ENCODE measurements around the gene ARHGAP30. TPM values are rescaled to one million over a fixed set of nuclear protein-coding genes. Genes with fewer than 3 reads are reported as not detected.

The ARHGAP30 gene
- total RNA-seq, 2 donors from 2014 or later, result 3.2 to 5.3 TPM

DNA sequence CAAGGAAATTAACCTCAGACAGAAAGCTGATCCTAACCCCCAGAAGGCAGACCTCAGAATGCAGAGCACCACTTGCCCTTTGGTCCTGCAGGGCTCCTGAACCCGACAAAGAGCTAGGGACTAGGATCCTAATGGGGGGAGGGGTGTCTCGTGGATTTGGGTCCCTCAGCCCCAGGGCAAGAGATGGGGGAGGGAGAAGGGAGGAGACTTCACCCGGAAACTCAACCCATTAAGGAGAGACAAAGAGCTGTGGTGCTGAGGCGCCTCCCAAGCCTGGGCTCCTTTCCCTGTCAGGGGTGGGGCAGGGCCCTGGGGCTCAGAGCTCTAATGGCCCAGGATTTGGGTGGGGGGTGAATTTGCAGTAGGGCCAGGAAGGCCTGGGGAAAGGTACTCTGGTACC, 16.8 kb upstream of the ARHGAP30 start:
- WGBS, result 31% methylated on average over 4 of the region's 4 CpGs
- peaks cover 6% of the 10 kb centered on the region for H3K4me1 ChIP-seq (replicated peaks)
- peak overlapping the region; percentile 41 to 79 for H3K27ac ChIP-seq

DNA sequence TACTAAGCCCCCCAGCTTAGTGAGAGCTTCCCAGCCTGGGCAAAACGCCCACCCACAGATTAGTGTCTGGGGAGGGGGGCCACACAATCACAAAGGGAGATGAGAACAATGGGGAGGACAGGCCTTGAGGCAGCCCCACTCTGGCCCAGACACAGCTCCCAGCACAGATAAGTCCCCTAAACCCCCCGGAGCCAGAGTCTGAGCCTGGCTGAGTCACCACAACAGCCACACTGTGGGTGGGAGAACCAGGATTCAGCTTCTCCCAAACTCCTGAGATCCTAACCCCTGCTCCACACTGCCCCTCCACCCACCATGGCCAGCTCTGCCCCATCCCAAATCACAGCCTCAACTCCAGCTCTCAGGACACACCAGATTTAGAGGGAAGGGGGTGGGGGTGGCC, 15.5 kb upstream of the ARHGAP30 start:
- WGBS, result 64% methylated on average over 2 of the region's 2 CpGs
- Histone ChIP-seq H3K27me3 (replicated peaks; ENCODE audit: insufficient read depth) (no peaks in the 10 kb centered on the region), H3K4me3 (no peak overlapping the region), H3K36me3 (no peaks in the 10 kb centered on the region), H3K4me1 (replicated peaks) (peaks cover 6% of the 10 kb centered on the region), H3K27ac (peak overlapping the region; percentile 72 to 79), H3K9me3 (no peaks in the 10 kb centered on the region)
- intact Hi-C loops (cut with DNase I), result no loop called here
- TF ChIP-seq POLR2AphosphoS5 (IDR thresholded peaks at IDR 0.05) (no peak), CTCF (IDR thresholded peaks at IDR 0.05) (no peak), POLR2A (IDR thresholded peaks at IDR 0.05) (no peak)
- DNase-seq (ENCODE audit: low spot score), result no peak

More for the DNA sequence above, 16.8 kb upstream of the ARHGAP30 start:
- intact Hi-C loops (cut with DNase I), result no loop called here
- Histone ChIP-seq H3K9me3 (no peaks in the 10 kb centered on the region), H3K4me3 (no peak overlapping the region), H3K36me3 (no peaks in the 10 kb centered on the region), H3K27me3 (replicated peaks; ENCODE audit: insufficient read depth) (no peaks in the 10 kb centered on the region)
- TF ChIP-seq POLR2A (IDR thresholded peaks at IDR 0.05) (no peak), POLR2AphosphoS5 (IDR thresholded peaks at IDR 0.05) (no peak), CTCF (IDR thresholded peaks at IDR 0.05) (no peak)
- DNase-seq (ENCODE audit: low spot score), result no peak

DNA sequence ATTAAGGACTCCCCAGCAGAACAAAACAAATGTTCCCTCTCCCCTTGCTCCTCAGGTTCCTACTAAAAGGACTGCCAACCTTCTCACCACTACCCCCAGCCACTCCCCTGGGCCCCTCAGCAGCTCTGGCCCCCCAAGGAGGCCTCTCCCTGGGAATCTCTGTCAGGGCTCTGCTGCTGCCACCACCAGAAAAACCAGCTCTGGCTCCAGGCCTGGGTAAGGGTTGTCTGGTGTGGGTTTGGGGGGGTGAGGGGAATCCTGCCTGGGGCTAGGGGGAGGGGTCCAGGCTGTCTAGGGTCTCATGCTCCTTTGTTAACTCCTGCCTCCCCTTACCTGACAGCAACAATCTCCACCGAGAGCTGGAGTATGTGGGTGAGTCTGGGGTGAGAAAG, 14.9 kb upstream of the ARHGAP30 start:
- Histone ChIP-seq H3K27ac (peak overlapping the region; percentile 72 to 79), H3K27me3 (replicated peaks; ENCODE audit: insufficient read depth) (no peaks in the 10 kb centered on the region), H3K36me3 (no peaks in the 10 kb centered on the region), H3K4me1 (replicated peaks) (peaks cover 6% of the 10 kb centered on the region), H3K9me3 (no peaks in the 10 kb centered on the region), H3K4me3 (no peak overlapping the region)
- TF ChIP-seq CTCF (IDR thresholded peaks at IDR 0.05) (no peak), POLR2A (IDR thresholded peaks at IDR 0.05) (no peak), POLR2AphosphoS5 (IDR thresholded peaks at IDR 0.05) (no peak)
- no peak for DNase-seq (ENCODE audit: low spot score)
- intact Hi-C loops (cut with DNase I), result no loop called here
- WGBS, result 91% methylated on average over 1 of the region's 1 CpG

- intact Hi-C loops (cut with DNase I), result no loop called here
These were observed 14.3 kb upstream of the ARHGAP30 start for GRCh38 chr1:161083748-161084596.

More at GRCh38 chr1:161083748-161084596, 14.3 kb upstream of the ARHGAP30 start:
- Histone ChIP-seq H3K36me3 (no peaks in the 10 kb centered on the region), H3K4me1 (replicated peaks) (peaks cover 6% of the 10 kb centered on the region), H3K9me3 (no peaks in the 10 kb centered on the region), H3K27ac (peak overlapping the region; percentile 72 to 79), H3K27me3 (replicated peaks; ENCODE audit: insufficient read depth) (no peaks in the 10 kb centered on the region), H3K4me3 (no peak overlapping the region)
- TF ChIP-seq CTCF (IDR thresholded peaks at IDR 0.05), result no peak
- peak; percentile 10 for TF ChIP-seq POLR2AphosphoS5 (IDR thresholded peaks at IDR 0.05)
- TF ChIP-seq POLR2A (IDR thresholded peaks at IDR 0.05), result peak; percentile 14
- DNase-seq (ENCODE audit: low spot score), result peak; percentile 61
- 49% methylated on average over 10 of the region's 10 CpGs for WGBS

Data from prostate gland (tissue), 2 donors.